DOHH2 (cell line): ENCODE measurements around the gene FUT8.

Experiments used
- H3F3A ChIP-seq: fragments of 200-600 bp; sonication (generic), shearing (Covaris generic); 2 replicates; pipeline ENCODE4 v1.6.0; 2016; ENCODE audit warnings: antibody characterized with exemption, mild to moderate bottlenecking; ENCODE audit not compliant: control insufficient read depth, insufficient read depth
- H3K27ac ChIP-seq: fragments of 200-600 bp; sonication (generic); 2 replicates; pipeline ENCODE4 v1.5.1; 2014; ENCODE audit warnings: low read depth, mild to moderate bottlenecking, low read length, moderate library complexity
- H3K27me3 ChIP-seq: fragments of 200-600 bp; sonication (generic); 2 replicates; pipeline ENCODE4 v1.6.1; 2014; ENCODE audit warnings: mild to moderate bottlenecking, low read length, mixed read lengths; ENCODE audit not compliant: control insufficient read depth
- H3K36me3 ChIP-seq: fragments of 200-600 bp; sonication (generic); 2 replicates; pipeline ENCODE4 v1.6.1; 2014; ENCODE audit warnings: mild to moderate bottlenecking, low read length, moderate library complexity, mixed read lengths; ENCODE audit not compliant: control insufficient read depth
- H3K4me1 ChIP-seq: fragments of 200-600 bp; sonication (generic); 2 replicates; pipeline ENCODE4 v1.6.1; 2014; ENCODE audit warnings: mild to moderate bottlenecking, low read length, mixed read lengths; ENCODE audit not compliant: control insufficient read depth
- H3K4me2 ChIP-seq: fragments of 200-600 bp; sonication (generic); 2 replicates; pipeline ENCODE4 v1.6.0; 2014; ENCODE audit warnings: mild to moderate bottlenecking, low read length, moderate library complexity
- H3K4me3 ChIP-seq: fragments of 200-600 bp; sonication (generic); 2 replicates; pipeline ENCODE4 v1.5.1; 2014; ENCODE audit warnings: mild to moderate bottlenecking, low read length, mixed read lengths
- H3K79me2 ChIP-seq: fragments of 200-600 bp; sonication (generic); 2 replicates; pipeline ENCODE4 v1.6.1; 2014; ENCODE audit warnings: mild to moderate bottlenecking, low read length, mixed read lengths; ENCODE audit not compliant: control insufficient read depth
- H3K9me2 ChIP-seq: fragments of 200-600 bp; sonication (generic); replicated peaks from 2 replicates; pipeline ENCODE4 v1.6.1; 2014; ENCODE audit warnings: mild to moderate bottlenecking, low read length, mixed read lengths; ENCODE audit not compliant: control insufficient read depth
- H3K9me3 ChIP-seq: fragments of 200-600 bp; sonication (generic); 2 replicates; pipeline ENCODE4 v1.6.1; 2014; ENCODE audit warnings: antibody characterized with exemption, low read length, mixed read lengths; ENCODE audit not compliant: control insufficient read depth, insufficient read depth
- H4K20me1 ChIP-seq: fragments of 200-600 bp; sonication (generic); 2 replicates; pipeline ENCODE4 v1.6.0; 2014; ENCODE audit warnings: low read depth, mild to moderate bottlenecking, antibody characterized with exemption, low read length, moderate library complexity; ENCODE audit not compliant: control insufficient read depth, insufficient read depth
- EZH2phosphoT487 ChIP-seq: fragments of 200-600 bp; sonication (generic); IDR thresholded peaks from 2 replicates; pipeline ENCODE4 v1.6.1; 2017; ENCODE audit warnings: borderline replicate concordance, mild to moderate bottlenecking, antibody characterized with exemption, low read length, moderate library complexity, mixed read lengths
- TF ChIP-seq, protein P1 (sequence below): fragments of 200-600 bp; sonication (generic); IDR thresholded peaks from one replicate; pipeline ENCODE4 v1.5.1; 2014; ENCODE audit warnings: antibody characterized with exemption, mild to moderate bottlenecking, low read depth, low read length; ENCODE audit not compliant: poor library complexity, severe bottlenecking

The FUT8 gene

DNA sequence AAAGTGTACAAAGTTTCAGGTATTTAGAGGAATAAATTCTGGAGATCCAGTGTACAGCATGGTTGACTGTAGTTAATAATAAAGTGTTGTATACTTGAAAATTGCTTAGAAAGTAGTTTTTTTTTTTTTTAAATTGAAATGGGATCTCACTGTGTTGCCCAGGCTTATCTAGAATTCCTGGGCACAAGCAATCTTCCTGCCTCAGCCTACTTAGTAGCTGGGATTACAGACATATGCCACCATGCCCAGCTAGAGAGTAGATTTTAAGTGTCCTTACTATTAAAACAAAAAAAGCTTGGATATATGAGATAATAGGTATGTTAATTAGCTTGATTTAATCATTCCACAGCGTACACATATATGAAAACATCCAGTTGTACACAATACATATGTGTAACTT, 27.7 kb downstream of the FUT8 start:
- Histone ChIP-seq H3K4me3 (no peak overlapping the region), H3K79me2 (peaks cover 93% of the 10 kb centered on the region), H4K20me1 (no peaks in the 10 kb centered on the region), H3K27ac (no peak overlapping the region), H3K9me3 (no peaks in the 10 kb centered on the region), H3K36me3 (peaks cover 15% of the 10 kb centered on the region), H3K9me2 (no peaks in the 10 kb centered on the region), H3K27me3 (no peaks in the 10 kb centered on the region), H3K4me1 (peaks cover 25% of the 10 kb centered on the region), H3K4me2 (no peak overlapping the region), H3F3A (no peaks in the 10 kb centered on the region; the same call in 1 of the 2 replicates)
- TF ChIP-seq, protein P1, sequence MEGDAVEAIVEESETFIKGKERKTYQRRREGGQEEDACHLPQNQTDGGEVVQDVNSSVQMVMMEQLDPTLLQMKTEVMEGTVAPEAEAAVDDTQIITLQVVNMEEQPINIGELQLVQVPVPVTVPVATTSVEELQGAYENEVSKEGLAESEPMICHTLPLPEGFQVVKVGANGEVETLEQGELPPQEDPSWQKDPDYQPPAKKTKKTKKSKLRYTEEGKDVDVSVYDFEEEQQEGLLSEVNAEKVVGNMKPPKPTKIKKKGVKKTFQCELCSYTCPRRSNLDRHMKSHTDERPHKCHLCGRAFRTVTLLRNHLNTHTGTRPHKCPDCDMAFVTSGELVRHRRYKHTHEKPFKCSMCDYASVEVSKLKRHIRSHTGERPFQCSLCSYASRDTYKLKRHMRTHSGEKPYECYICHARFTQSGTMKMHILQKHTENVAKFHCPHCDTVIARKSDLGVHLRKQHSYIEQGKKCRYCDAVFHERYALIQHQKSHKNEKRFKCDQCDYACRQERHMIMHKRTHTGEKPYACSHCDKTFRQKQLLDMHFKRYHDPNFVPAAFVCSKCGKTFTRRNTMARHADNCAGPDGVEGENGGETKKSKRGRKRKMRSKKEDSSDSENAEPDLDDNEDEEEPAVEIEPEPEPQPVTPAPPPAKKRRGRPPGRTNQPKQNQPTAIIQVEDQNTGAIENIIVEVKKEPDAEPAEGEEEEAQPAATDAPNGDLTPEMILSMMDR, result no peak
- TF ChIP-seq EZH2phosphoT487, result no peak

- Histone ChIP-seq H3K36me3 (peaks cover 19% of the 10 kb centered on the region), H3F3A (no peaks in the 10 kb centered on the region; the same call in 1 of the 2 replicates), H3K27ac (no peak overlapping the region), H3K4me2 (no peak overlapping the region), H3K9me2 (no peaks in the 10 kb centered on the region), H3K4me3 (no peak overlapping the region), H3K4me1 (no peaks in the 10 kb centered on the region), H3K9me3 (no peaks in the 10 kb centered on the region), H4K20me1 (no peaks in the 10 kb centered on the region), H3K79me2 (peaks cover 91% of the 10 kb centered on the region), H3K27me3 (no peaks in the 10 kb centered on the region)
- TF ChIP-seq EZH2phosphoT487, result no peak
- TF ChIP-seq, protein P1, result no peak
These were observed 31.7 kb downstream of the FUT8 start for GRCh38 chr14:65444230-65444629.

DNA sequence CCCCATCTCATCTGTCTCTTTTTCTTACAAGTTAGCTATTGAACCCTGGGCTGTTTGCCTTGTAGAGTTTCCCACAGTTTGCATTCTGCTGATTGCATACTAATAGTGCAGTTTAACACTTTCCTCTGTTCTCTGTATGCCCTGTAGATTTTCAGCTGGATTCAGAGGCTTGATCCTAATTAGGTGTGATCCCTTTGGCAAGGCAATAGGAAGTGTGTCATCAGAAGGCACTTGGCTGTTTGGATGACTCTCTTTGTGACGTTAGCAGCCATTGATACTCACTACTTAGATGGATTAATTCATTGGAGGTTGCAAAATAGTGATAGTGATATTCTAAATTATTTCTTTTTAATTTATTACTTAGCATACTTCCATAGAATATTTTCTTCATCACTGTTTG, 33.6 kb downstream of the FUT8 start:
- Histone ChIP-seq H4K20me1 (no peaks in the 10 kb centered on the region), H3K27me3 (no peaks in the 10 kb centered on the region), H3K4me3 (no peak overlapping the region), H3F3A (no peaks in the 10 kb centered on the region), H3K79me2 (peaks cover 92% of the 10 kb centered on the region), H3K4me1 (no peaks in the 10 kb centered on the region), H3K9me2 (no peaks in the 10 kb centered on the region), H3K36me3 (peaks cover 34% of the 10 kb centered on the region), H3K9me3 (peaks cover 9% of the 10 kb centered on the region), H3K4me2 (no peak overlapping the region), H3K27ac (no peak overlapping the region)
- no peak for TF ChIP-seq EZH2phosphoT487
- TF ChIP-seq, protein P1, result no peak
